ENCODE results near the gene SLC46A2.

The SLC46A2 gene

DNA sequence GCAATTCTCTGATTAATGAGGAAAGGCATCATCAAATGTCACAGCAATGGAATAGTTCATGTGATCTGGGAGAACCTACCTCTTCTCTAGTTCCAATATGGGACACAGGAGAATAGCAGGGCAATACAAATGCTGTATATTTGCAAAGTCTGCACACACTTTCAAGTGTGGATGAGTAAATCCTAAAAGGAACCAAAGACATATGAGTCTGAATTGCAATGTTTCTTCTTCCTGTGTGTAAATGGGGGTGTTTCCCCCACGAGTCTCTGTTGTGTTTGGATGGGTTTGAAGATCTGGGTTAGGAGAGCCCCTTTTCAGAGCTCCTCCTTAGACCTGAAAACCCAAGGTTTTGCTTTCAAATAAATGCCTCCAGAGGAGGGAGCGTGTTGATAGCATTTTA is 26.9 kb downstream of the SLC46A2 start:
- no peaks in the 10 kb centered on the region for H3K9me3 ChIP-seq (ENCODE audit: insufficient read depth, low read length)
- no peaks in the 10 kb centered on the region for H3K79me2 ChIP-seq (ENCODE audit: insufficient read depth, low read length)
- H3K4me3 ChIP-seq (ENCODE audit: insufficient read depth, low read length, poor library complexity, severe bottlenecking), result no peak overlapping the region
- H3K4me2 ChIP-seq (ENCODE audit: low read depth, low read length, poor library complexity, severe bottlenecking), result no peak overlapping the region
- no peaks in the 10 kb centered on the region for H4K20me1 ChIP-seq (ENCODE audit: low read depth, low read length)
- H3F3A ChIP-seq (ENCODE audit: insufficient read depth), result no peaks in the 10 kb centered on the region
- H3K27me3 ChIP-seq (ENCODE audit: low read length), result no peaks in the 10 kb centered on the region
- H3K36me3 ChIP-seq (ENCODE audit: low read length), result no peaks in the 10 kb centered on the region
- no peak overlapping the region for H2AFZ ChIP-seq (ENCODE audit: low read depth, low read length, severe bottlenecking)
- TF ChIP-seq CTCF (IDR thresholded peaks at IDR 0.05; ENCODE audit: insufficient read depth, low read length, poor library complexity, severe bottlenecking) (no peak), EZH2phosphoT487 (conservative IDR thresholded peaks at IDR 0.05; ENCODE audit: low read length) (no peak)
- H3K27ac ChIP-seq (ENCODE audit: low read depth, low read length), result no peak overlapping the region
- no peaks in the 10 kb centered on the region for H3K9me2 ChIP-seq (replicated peaks; ENCODE audit: insufficient read depth, low read length)
- H3K9ac ChIP-seq (ENCODE audit: low read length), result no peak overlapping the region

- Histone ChIP-seq H3K79me2 (ENCODE audit: insufficient read depth, low read length) (no peaks in the 10 kb centered on the region), H3K27ac (ENCODE audit: low read depth, low read length) (no peak overlapping the region), H3K4me3 (ENCODE audit: insufficient read depth, low read length, poor library complexity, severe bottlenecking) (no peak overlapping the region), H3K9me3 (ENCODE audit: insufficient read depth, low read length) (no peaks in the 10 kb centered on the region), H3K36me3 (ENCODE audit: low read length) (no peaks in the 10 kb centered on the region), H3K27me3 (ENCODE audit: low read length) (no peaks in the 10 kb centered on the region), H3K4me2 (ENCODE audit: low read depth, low read length, poor library complexity, severe bottlenecking) (no peak overlapping the region), H4K20me1 (ENCODE audit: low read depth, low read length) (no peaks in the 10 kb centered on the region), H3F3A (ENCODE audit: insufficient read depth) (no peaks in the 10 kb centered on the region), H2AFZ (ENCODE audit: low read depth, low read length, severe bottlenecking) (no peak overlapping the region), H3K9ac (ENCODE audit: low read length) (no peak overlapping the region), H3K9me2 (replicated peaks; ENCODE audit: insufficient read depth, low read length) (no peaks in the 10 kb centered on the region)
- TF ChIP-seq CTCF (IDR thresholded peaks at IDR 0.05; ENCODE audit: insufficient read depth, low read length, poor library complexity, severe bottlenecking) (no peak), EZH2phosphoT487 (conservative IDR thresholded peaks at IDR 0.05; ENCODE audit: low read length) (no peak)
Observed at GRCh38 chr9:112863214-112863613, 27.5 kb downstream of the SLC46A2 start.

DNA sequence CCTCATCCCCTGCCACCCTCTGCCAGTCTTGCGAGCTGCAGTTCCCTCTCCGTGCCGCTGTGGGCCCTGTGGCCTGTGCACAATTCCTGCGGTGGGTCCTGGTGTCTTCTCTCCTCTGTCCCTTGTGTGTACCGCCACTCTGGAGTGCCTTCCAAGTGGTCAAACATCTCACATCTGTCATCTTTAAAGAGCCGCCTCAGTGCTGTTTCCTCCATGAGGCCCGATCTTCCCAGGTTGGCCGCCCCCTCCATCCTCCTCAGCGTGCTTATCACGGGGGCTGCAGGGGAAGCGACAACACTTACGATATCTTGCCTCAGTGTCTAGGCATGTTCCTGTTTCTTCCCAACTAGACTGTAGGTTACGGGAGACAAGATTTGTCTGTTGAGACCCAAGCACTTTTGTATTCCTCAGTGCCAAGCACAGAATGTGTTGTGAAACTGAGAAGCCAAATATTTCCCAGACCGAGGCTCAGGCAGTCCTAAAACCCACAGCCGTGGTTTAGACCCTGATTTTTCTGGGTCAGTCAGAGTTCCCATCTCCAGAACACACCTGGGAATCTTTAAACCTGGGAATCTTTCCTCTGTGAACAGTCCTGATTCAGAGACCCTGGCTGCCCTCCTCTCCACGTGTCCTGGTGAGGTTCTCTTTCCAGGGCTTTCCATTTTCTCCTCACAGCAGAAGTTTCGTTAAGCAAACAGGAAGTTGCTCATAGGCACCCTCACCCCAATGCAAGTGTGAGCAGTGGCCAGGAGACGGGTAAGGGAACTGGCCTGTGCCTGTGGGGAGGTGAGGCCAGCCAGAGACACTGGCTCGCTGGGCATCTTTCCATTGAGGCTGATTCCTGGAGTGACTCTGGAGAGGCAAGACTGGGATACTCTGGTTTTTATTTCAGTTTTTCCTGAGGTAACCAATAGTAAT is 28.8 kb downstream of the SLC46A2 start:
- H3K9me3 ChIP-seq (ENCODE audit: insufficient read depth, low read length), result no peaks in the 10 kb centered on the region
- H3K9me2 ChIP-seq (replicated peaks; ENCODE audit: insufficient read depth, low read length), result no peaks in the 10 kb centered on the region
- H3K27ac ChIP-seq (ENCODE audit: low read depth, low read length), result no peak overlapping the region
- H2AFZ ChIP-seq (ENCODE audit: low read depth, low read length, severe bottlenecking), result no peak overlapping the region
- no peak overlapping the region for H3K4me3 ChIP-seq (ENCODE audit: insufficient read depth, low read length, poor library complexity, severe bottlenecking)
- no peak overlapping the region for H3K9ac ChIP-seq (ENCODE audit: low read length)
- TF ChIP-seq EZH2phosphoT487 (conservative IDR thresholded peaks at IDR 0.05; ENCODE audit: low read length) (no peak), CTCF (IDR thresholded peaks at IDR 0.05; ENCODE audit: insufficient read depth, low read length, poor library complexity, severe bottlenecking) (no peak)
- H3K36me3 ChIP-seq (ENCODE audit: low read length), result no peaks in the 10 kb centered on the region
- H3K79me2 ChIP-seq (ENCODE audit: insufficient read depth, low read length), result no peaks in the 10 kb centered on the region
- H4K20me1 ChIP-seq (ENCODE audit: low read depth, low read length), result no peaks in the 10 kb centered on the region
- H3K27me3 ChIP-seq (ENCODE audit: low read length), result no peaks in the 10 kb centered on the region
- H3F3A ChIP-seq (ENCODE audit: insufficient read depth), result no peaks in the 10 kb centered on the region
- H3K4me2 ChIP-seq (ENCODE audit: low read depth, low read length, poor library complexity, severe bottlenecking), result no peak overlapping the region
